LNCaP clone FGC (cell line): Measurements from ENCODE around the gene SLC13A2.

Experiments used
- DNase-seq: peaks from one replicate; pipeline ENCODE4 v3.0.0-alpha.2; 2011; ENCODE audit warnings: low read depth
- H3K4me3 ChIP-seq: 2 replicates; pipeline ENCODE4 v1.5.1; 2011; ENCODE audit warnings: mild to moderate bottlenecking, low read depth, low read length, control low read depth
- CTCF ChIP-seq: IDR thresholded peaks from 2 replicates; pipeline ENCODE4 v1.5.1; 2012; ENCODE audit warnings: mild to moderate bottlenecking; ENCODE audit not compliant: control insufficient read depth, insufficient read depth; ENCODE audit errors: extremely low read depth

Gene SLC13A2

GRCh38 chr17:28544402-28545140, 71.1 kb downstream of the SLC13A2 start:
- no peak for DNase-seq
- H3K4me3 ChIP-seq, result no peak overlapping the region
- no peak for TF ChIP-seq CTCF

- no peak for DNase-seq
- no peak overlapping the region for H3K4me3 ChIP-seq
- no peak for TF ChIP-seq CTCF
Measured at GRCh38 chr17:28545141-28545503, 71.7 kb downstream of the SLC13A2 start.

- TF ChIP-seq CTCF, result no peak
- H3K4me3 ChIP-seq, result no peak overlapping the region
- DNase-seq, result no peak
Measured at GRCh38 chr17:28545787-28546415, 72.5 kb downstream of the SLC13A2 start.

- DNase-seq, result no peak
- no peak overlapping the region for H3K4me3 ChIP-seq
- TF ChIP-seq CTCF, result no peak
Measured at GRCh38 chr17:28547096-28547622, 73.7 kb downstream of the SLC13A2 start.
